HG03045 (cell line): ENCODE results near the gene GPR62.

Experiments used
- ATAC-seq: cut with Tn5 transposase; IDR thresholded peaks from one replicate; pipeline ENCODE4 v1.9.1; 2021; ENCODE audit warnings: mild to moderate bottlenecking, moderate library complexity; ENCODE audit not compliant: unreplicated experiment

GPR62 gene

DNA sequence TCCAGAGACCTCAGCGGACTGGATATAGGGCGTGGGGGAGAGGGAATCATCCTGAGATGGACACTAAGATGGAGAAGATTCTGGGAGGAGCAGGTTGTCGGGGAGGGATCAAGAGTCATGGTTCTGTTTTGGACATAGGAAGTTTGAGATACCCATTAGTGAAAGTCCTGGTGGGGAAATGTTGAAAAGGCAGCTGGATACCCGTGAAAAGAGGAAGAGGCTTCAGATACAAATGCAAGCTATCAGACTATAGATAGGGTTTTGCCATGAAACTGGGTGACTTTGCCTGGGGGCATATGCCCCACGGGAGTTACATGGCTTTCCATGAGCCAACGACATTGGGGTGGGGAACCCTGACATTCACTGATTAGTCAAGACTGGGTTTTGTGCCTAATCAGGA is 1.1 kb upstream of the GPR62 start:
- no peak for ATAC-seq

DNA sequence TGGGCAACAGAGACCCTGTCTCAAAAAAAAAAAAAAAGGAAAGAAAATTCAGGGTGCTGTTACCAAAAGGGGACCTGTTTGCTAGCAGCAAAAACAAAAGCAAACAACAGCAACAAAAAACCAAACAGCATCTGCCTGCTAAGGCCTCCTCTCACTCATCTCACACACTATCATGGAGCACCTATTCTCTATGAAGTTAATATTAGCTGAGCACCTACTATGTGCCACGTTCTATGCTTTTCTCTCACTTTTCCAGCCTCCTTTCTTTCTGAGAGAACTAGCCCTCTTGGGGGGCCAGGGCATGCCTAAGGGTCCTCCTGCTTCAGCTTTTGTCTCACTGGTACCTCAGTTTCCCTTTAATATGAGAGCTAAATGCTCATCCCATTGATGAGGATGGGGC is 468 bp upstream of the GPR62 start:
- no peak for ATAC-seq

- ATAC-seq, result no peak
These were observed 951 bp downstream of the GPR62 start for GRCh38 chr3:51955893-51956770.

DNA sequence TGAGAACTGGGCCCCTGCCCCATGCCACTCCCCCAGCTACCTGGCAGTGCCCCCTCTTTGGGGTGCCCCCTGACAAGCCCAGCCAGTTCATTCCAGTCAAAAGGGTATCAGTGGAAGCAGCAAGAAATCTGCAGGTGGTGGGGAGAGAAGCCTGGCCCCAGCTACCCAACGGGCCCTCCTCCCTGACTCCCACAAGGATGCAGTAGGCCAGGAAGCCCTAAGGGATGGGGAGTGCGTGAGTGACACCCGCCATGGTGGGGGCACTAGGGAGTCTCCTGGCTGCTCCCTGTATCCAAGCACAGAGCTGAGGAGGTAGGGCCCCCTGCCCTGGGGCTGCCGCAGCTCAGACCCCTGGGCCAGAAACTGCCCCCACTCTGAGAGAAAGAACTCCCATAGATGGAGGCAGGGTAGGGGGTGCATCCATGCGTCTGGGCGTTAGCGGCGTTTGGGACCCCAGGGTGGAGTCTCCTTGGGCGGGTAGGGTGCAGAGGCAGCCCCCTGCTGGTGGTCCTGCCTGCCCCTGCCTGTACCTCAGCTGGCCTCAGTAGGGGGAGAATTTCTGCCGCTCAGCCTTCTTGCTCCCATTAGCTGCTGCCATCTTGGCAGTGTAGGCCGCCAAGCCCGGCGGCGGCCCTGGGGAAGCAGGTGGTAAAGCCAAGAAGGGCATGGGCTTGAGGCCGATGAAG is 2.5 kb downstream of the GPR62 start:
- ATAC-seq, result no peak

- no peak for ATAC-seq
These were observed 3.7 kb downstream of the GPR62 start for GRCh38 chr3:51958603-51959521.

GRCh38 chr3:51959651-51960050 is 4.5 kb downstream of the GPR62 start:
- no peak for ATAC-seq

DNA sequence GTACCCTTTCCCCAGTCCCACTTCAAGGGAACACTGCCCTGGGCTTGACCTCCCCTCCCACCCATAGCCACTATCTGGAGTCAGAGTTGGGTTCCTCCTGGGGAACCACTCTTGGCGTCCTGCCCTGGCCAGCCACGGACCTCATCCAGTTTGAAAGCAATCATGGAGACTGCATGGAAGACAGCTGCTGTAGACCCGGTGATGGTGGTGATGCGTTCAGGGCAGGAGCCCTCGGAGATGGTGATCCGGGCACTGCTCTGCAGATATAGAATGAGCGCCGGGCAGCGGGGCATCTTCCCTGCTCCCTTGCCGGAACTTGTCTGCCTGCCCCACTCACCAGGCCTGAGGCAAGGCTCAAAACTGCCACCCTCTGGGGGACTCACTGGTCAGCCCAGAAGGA is 5.2 kb downstream of the GPR62 start:
- ATAC-seq, result no peak

GRCh38 chr3:51961011-51961410 is 5.8 kb downstream of the GPR62 start:
- no peak for ATAC-seq

DNA sequence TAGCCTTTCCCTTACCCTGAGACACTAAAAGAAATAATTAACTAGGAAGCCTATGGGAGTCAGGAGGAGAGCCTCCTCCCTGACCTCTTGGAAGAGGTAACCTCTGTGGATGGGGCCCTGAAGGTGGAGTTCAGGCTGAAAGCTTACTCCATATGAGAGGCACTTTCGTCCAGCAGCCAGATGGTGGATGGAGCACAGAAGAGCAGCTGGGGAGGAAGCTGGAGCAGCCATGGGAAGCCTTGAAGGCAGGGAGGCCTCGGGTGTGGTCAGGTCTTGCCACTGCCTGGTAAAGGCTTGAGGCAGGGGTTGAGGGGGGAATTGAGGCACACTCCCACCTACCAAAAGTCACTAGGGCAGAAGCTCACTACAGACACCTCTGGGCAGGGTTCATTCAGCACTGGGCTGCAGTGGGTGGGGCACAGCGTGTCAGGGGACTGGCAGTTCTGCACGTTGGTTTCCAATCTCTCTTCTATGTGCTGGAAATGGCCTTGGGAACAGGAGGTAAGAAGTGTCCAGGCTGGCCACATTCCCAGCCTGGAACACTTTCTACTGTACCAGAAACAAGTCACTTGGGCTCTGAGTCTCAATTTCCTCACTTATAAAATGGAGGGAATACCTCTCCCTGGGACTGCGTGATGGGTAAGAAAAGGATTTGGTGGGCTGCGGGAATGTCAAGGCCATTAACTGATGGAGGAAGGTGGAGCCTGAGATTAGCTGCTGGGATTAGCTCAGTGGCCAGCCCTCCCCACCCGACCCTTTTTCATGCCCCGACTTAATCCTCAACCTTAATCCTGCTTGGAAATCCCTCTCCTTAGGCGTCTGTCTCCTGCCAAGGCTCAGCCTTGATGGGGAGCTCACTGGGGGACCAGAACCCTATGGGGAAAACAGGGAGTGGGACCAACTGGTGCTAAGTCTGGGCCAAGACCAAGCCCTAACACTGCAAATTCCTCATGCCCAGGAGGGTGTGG is 6.7 kb downstream of the GPR62 start:
- no peak for ATAC-seq

GRCh38 chr3:51962854-51963530 is 7.8 kb downstream of the GPR62 start:
- no peak for ATAC-seq

GRCh38 chr3:51963951-51964451 is 8.8 kb downstream of the GPR62 start:
- ATAC-seq, result no peak

- no peak for ATAC-seq
These were observed 9.3 kb downstream of the GPR62 start for GRCh38 chr3:51964521-51964920.

GRCh38 chr3:51966016-51966415 is 10.8 kb downstream of the GPR62 start:
- ATAC-seq, result no peak

DNA sequence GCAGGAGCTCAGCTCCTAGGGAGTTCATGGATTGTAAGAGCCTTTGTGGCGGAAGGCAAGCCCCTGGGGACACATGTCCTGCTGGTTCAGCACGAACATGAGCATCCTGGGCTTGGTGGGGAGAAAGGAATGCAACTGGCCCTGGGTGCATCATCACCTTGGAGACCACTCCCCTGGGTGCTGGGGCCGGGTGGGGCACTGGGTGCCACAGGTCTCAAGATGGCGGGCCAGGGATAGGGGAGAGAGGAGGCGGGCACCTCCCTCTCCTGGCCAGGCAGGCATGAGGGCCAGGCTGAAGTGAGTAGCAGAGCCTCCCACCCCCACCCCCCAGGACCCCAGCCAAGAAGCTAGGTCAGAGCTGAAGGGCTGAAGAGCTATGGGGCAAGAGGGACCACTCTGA is 11.3 kb downstream of the GPR62 start:
- no peak for ATAC-seq

DNA sequence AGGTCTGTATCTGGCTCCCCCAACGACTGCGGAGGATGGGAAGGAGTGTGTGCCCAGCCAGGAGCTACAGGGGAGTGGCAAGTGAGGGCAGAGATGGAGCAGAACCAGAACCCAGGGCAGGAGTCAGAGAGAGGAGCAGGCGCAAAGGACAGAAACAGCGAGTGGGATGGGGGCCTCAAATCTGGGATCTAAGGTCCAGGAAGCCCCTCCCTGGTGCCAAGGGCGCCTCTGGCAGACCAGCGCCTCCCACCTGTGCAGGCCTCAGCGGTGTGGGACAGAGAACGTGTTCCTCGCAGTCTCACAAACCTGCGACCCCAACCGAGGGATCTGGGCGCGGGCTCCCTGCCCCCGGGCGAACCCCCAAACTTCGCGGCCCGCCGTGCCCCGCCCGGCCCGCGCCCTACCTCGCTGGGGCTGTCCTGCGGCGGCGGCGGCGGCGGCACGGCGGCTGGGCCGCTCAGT is 11.8 kb downstream of the GPR62 start:
- ATAC-seq, result no peak

DNA sequence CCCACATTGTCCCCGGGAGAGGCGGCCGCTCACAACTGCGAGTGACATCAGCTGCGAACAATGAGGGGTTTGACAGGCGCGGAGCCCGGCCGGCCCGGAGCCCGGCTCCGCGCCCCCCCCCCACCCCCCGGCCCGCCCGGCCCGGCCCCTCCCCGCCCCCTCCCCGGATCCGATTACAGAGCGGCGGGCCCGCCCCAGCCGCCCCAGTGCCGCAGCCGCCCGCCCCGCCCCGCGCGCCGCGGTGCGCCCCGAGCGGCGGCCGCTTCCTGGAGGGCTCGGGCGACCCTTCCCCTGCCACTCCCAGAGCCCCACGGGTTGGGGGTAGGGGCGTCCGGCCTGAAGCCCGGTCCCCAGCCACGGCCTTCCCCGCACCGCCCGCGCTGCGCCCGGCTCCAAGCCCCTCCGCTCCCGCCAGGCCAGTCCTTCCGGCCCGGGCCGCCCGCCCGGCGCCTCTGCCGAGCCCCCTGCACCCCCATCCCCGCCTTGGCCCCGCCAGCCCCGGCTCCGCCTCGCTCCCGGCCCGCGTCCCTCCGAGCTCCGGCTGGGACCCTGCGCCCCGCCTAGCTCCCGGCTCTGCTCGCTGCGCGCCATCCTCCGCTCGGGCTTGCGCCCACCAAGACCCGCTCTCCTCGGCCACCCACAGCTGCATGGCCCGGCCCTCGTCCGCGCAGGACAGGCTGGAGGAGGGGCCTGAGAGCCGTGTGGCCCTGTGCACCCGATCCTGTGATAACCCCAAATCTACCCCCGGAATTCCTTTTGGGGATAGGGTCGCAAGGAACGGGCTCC is 12.4 kb downstream of the GPR62 start, which contains the start of gene PCBP4:
TSS of gene PCBP4 (minus strand) at position 71 of the 786 bp plus-strand sequence. CDS start 6,214 bp downstream, outside the sequence.
- ATAC-seq, result no peak

GRCh38 chr3:51968170-51968775 is 13.1 kb downstream of the GPR62 start:
- ATAC-seq, result no peak
